Psoas muscle (tissue), 8 donors: ENCODE data around the gene TLE1. TPM values are rescaled to one million over a fixed set of nuclear protein-coding genes. Genes with fewer than 3 reads are reported as not detected.
A peak's percentile ranks its signal among the peaks of the same experiment; 100 is the strongest.

ENCODE experiments used
- ATAC-seq, 4 donors: fragments of 200-7000 bp; cut with Tn5 transposase; one replicate each; pipeline ENCODE4 v1.9.1; 2020; ENCODE audit warnings: moderate library complexity in 3 of 4, mild to moderate bottlenecking in 2 of 4
- DNase-seq, 2 donors: peaks; one replicate each; pipeline ENCODE4 v3.0.0-alpha.2; 2020
- H3K27ac ChIP-seq: fragments of 200-600 bp; one replicate; pipeline ENCODE4 v1.8.0; 2022
- H3K27me3 ChIP-seq, 3 donors: fragments of 200-600 bp in 1 of 3; one replicate each; pipeline versions ENCODE4 v1.6.1 to v1.8.0; 2013 to 2022; ENCODE audit warnings: low read length in 2 of 3, mild to moderate bottlenecking in 2 of 3, moderate library complexity in 1 of 3; ENCODE audit not compliant: insufficient read depth in 3 of 3
- H3K36me3 ChIP-seq, 2 donors: fragments of 200-600 bp in 1 of 2; one replicate each; pipeline versions ENCODE4 v1.6.1 to v1.8.0; 2013 to 2022; ENCODE audit warnings: low read depth in 1 of 2, mild to moderate bottlenecking in 1 of 2, moderate library complexity in 1 of 2; ENCODE audit not compliant: insufficient read depth in 1 of 2
- H3K4me1 ChIP-seq: fragments of 200-600 bp; one replicate; pipeline ENCODE4 v1.8.0; 2022
- H3K4me3 ChIP-seq: fragments of 200-600 bp; one replicate; pipeline ENCODE4 v1.8.0; 2022; ENCODE audit warnings: mild to moderate bottlenecking
- H3K9me3 ChIP-seq: fragments of 200-600 bp; one replicate; pipeline ENCODE4 v1.8.0; 2022
- CTCF ChIP-seq: fragments of 200-600 bp; IDR thresholded peaks from one replicate; pipeline ENCODE4 v1.8.0; 2022; ENCODE audit warnings: antibody characterized with exemption
- WGBS, 3 donors: extraction: QIAGEN DNeasy Blood & Tissue Kit; methylation state at CpG; one replicate each; pipeline versions ENCODE4 v1.1.6 to v1.1.7; 2013; 5-methylcytosine and 5-hydroxymethylcytosine counted together
- intact Hi-C, 2 donors: fragments of 100-400 bp; cut with DNase I; formaldehyde crosslinking; loops; one replicate each; pipeline versions ENCODE4 v1.11.0 to v1.14.2; 2022
- polyA plus RNA-seq, 3 donors: library from polyadenylated mRNA; stranded (reverse); fragments of 200-250 nt; gene quantifications; one replicate each; pipeline ENCODE4 v1.2.3, GENCODE V29; 2013
- total RNA-seq, 4 donors: library from RNA; stranded (reverse); fragmentation: NEBNext Ultra II Directional in 2 of 4; extraction: Animal tissue kit (Norgen Biotek cat#: 25700) in 2 of 4; gene quantifications; one replicate each; pipeline versions ENCODE4 v1.2.1 to v1.2.4, GENCODE V29; 2021 to 2023
- donor health status: healthy with polysubstance abuse.
- donor health status: DM: no; HTN: no; CAD: no; lungs with moderate emphysema.
- donor health status: Bipolar disorder and iron deficiency.
- donor health status: healthy.
- donor health status: DM: yes; HTN: yes; CAD: no.
- donor health status: DM: no; HTN: no; CAD: no.
- donor health status: DM: no; HTN: no; CAD: no.
- donor health status: DM: yes; HTN: yes; CAD: no.

The TLE1 gene
- total and polyA plus RNA-seq, 7 donors, result 14.6 to 46.7 (median 34.9) TPM

GRCh38 chr9:81546489-81546888 is 142.9 kb downstream of the TLE1 start:
- WGBS, 3 donors, result 64 to 71% (median 69%) methylated on average over 4 of the region's 4 CpGs
- TF ChIP-seq CTCF, result no peak
- Histone ChIP-seq H3K27ac (no peak overlapping the region), H3K4me3 (no peak overlapping the region), H3K4me1 (no peaks in the 10 kb centered on the region), H3K27me3 (no peaks in the 10 kb centered on the region), H3K9me3 (no peaks in the 10 kb centered on the region), H3K36me3 (no peaks in the 10 kb centered on the region)
- DNase-seq, result no peak
- intact Hi-C loops, result loop anchor here in 1 of 2 donors (10.0 kb wide), 1 partner anchor 48 kb away; no protein-coding TSS in a partner anchor
- no peak for ATAC-seq

- intact Hi-C loops, result loop anchor here in 1 of 2 donors (10.0 kb wide), 1 partner anchor 51 kb away; no protein-coding TSS in a partner anchor
- Histone ChIP-seq H3K4me3 (no peak overlapping the region), H3K27me3 (no peaks in the 10 kb centered on the region), H3K36me3 (no peaks in the 10 kb centered on the region), H3K9me3 (no peaks in the 10 kb centered on the region), H3K27ac (no peak overlapping the region), H3K4me1 (peaks cover 11% of the 10 kb centered on the region)
- no peak for ATAC-seq
- 96 to 100% (median 97%) methylated on average over 1 of the region's 1 CpG for WGBS, 3 donors
- no peak for DNase-seq
- TF ChIP-seq CTCF, result no peak
These were observed 145.7 kb downstream of the TLE1 start for GRCh38 chr9:81543695-81544094.

- no peak for DNase-seq
- TF ChIP-seq CTCF, result no peak
These were observed 147.0 kb downstream of the TLE1 start for GRCh38 chr9:81542118-81542889.

DNA sequence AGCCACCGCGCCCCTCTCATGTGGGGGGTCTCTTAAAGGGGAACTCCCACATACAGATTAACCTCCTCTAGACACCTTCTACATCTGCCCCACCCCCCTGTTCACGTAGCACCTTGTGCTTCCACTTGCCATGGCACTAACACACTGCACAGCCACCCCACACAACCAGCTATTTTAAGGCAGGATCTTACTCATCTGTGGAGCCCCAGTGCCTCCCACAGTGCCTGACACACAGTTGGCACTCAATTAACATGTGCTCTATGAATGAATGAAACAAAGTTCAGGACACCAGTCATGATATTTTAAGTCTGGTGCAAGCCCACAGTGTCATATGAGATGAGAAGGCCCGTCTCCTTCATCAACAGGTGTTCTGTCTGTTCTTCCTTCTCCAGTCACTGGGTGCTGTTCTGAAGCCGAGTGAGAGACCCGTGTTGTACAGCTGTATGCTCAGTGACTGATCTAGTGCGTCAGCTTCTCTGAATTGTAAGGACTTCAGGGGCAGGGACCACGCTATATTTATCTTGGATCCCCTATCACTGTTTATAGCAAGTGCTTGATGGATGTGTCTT is 149.1 kb downstream of the TLE1 start:
- H3K27me3 ChIP-seq, result no peaks in the 10 kb centered on the region
- DNase-seq (peak in 1 of 2 donors; percentile 67), ATAC-seq (peak; percentile 91 to 95 (median 94))
- peak overlapping the region; percentile 75 for H3K27ac ChIP-seq
- H3K4me3 ChIP-seq, result no peak overlapping the region
- no peaks in the 10 kb centered on the region for H3K36me3 ChIP-seq
- WGBS, 3 donors, result 50 to 69% (median 55%) methylated on average over 8 of the region's 8 CpGs
- no peak for TF ChIP-seq CTCF
- H3K4me1 ChIP-seq, result peaks cover 18% of the 10 kb centered on the region
- H3K9me3 ChIP-seq, result no peaks in the 10 kb centered on the region
- intact Hi-C loops, result loop anchor here in 1 of 2 donors (10.0 kb wide), 1 partner anchor 55 kb away; no protein-coding TSS in a partner anchor

More at GRCh38 chr9:81542118-81542889, 147.0 kb downstream of the TLE1 start:
- Histone ChIP-seq H3K4me3 (no peak overlapping the region), H3K27me3 (no peaks in the 10 kb centered on the region), H3K4me1 (peaks cover 12% of the 10 kb centered on the region), H3K27ac (no peak overlapping the region), H3K9me3 (no peaks in the 10 kb centered on the region), H3K36me3 (no peaks in the 10 kb centered on the region)
- no peak for ATAC-seq
- intact Hi-C loops, result loop anchor here in 1 of 2 donors (10.0 kb wide), 1 partner anchor 52 kb away; no protein-coding TSS in a partner anchor
- WGBS, 3 donors, result 87 to 90% (median 90%) methylated on average over 6 of the region's 6 CpGs
